GM12878 (cell line): Measurements from ENCODE around the gene TIAM1. TPM values are rescaled to one million over a fixed set of nuclear protein-coding genes. Genes with fewer than 3 reads are reported as not detected.

Experiments
- ATAC-seq: fragments of 200-7000 bp; cut with Tn5 transposase; 3 replicates; pipeline ENCODE4 v1.9.1; 2020; ENCODE audit warnings: mild to moderate bottlenecking, moderate library complexity
- BruUV-seq: library from RNA; stranded (reverse); fragments of 400-500 nt; replicated peaks from 2 replicates; lab custom pipeline; 2021; lab: Mats Ljungman, UMichigan
- CTCF ChIA-PET: fragments of 300-600 bp; sonication (Branson Sonifier 250); formaldehyde crosslinking; extraction: SDS; loops from one replicate; lab custom pipeline; 2021; ENCODE audit warnings: inconsistent platforms; lab: Yijun Ruan, JAX
- POLR2A ChIA-PET: fragments of 350-600 bp; formaldehyde crosslinking; extraction: SDS; loops from one replicate; lab custom pipeline; 2021; ENCODE audit warnings: inconsistent platforms; lab: Charles Lee
- RAD21 ChIA-PET: fragments of 300-600 bp; sonication (Branson Sonifier 250); formaldehyde crosslinking; loops from one replicate; lab custom pipeline; 2023; ENCODE audit warnings: antibody characterized with exemption; ENCODE audit not compliant: unreplicated experiment; lab: Charles Lee
- SMC1A ChIA-PET: fragments of 300-600 bp; sonication (Branson Sonifier 250); formaldehyde crosslinking; loops from one replicate; lab custom pipeline; 2023; ENCODE audit not compliant: unreplicated experiment, uncharacterized antibody; lab: Charles Lee
- DNase-seq: peaks from one replicate; pipeline ENCODE4 v3.0.0-alpha.2; 2011; ENCODE audit warnings: low read depth, low spot score
- FAIRE-seq: peaks from 3 replicates; lab custom pipeline; 2011; peaks lifted over from hg19 to GRCh38; lab: Jason Lieb, UNC
- H2AFZ ChIP-seq: 2 replicates; pipeline ENCODE4 v1.6.0; 2011; ENCODE audit warnings: low read depth, low read length, control low read depth; ENCODE audit not compliant: control insufficient read depth
- H3K27ac ChIP-seq: 2 replicates; pipeline ENCODE4 v1.5.1; 2011; ENCODE audit warnings: control low read depth; ENCODE audit not compliant: control insufficient read depth, insufficient read depth
- H3K27me3 ChIP-seq, 2 experiments: replicated peaks in 1 of 2; 2 replicates each; pipeline versions ENCODE4 v1.6.0 to v1.6.1; 2011; ENCODE audit warnings: low read length in 1 of 2; ENCODE audit not compliant: control insufficient read depth in 2 of 2, insufficient read depth in 2 of 2
- H3K36me3 ChIP-seq, 2 experiments: 2 replicates each; pipeline ENCODE4 v1.5.1; 2011; ENCODE audit warnings: low read length in 1 of 2; ENCODE audit not compliant: control insufficient read depth in 2 of 2, insufficient read depth in 2 of 2
- H3K4me1 ChIP-seq: 2 replicates; pipeline ENCODE4 v1.6.1; 2011; ENCODE audit warnings: mild to moderate bottlenecking, low read length, moderate library complexity, mixed read lengths; ENCODE audit not compliant: control insufficient read depth, insufficient read depth
- H3K4me2 ChIP-seq: 2 replicates; pipeline ENCODE4 v1.6.0; 2011; ENCODE audit warnings: control low read depth; ENCODE audit not compliant: control insufficient read depth, insufficient read depth
- H3K4me3 ChIP-seq: fragments of 200-600 bp; sonication (generic); 2 replicates; pipeline ENCODE4 v1.5.1; 2016
- H3K79me2 ChIP-seq: 2 replicates; pipeline ENCODE4 v1.6.0; 2011; ENCODE audit warnings: low read length; ENCODE audit not compliant: control insufficient read depth, insufficient read depth
- H3K9ac ChIP-seq: 2 replicates; pipeline ENCODE4 v1.8.0; 2011; ENCODE audit warnings: low read length, control low read depth, mixed read lengths; ENCODE audit not compliant: control insufficient read depth, insufficient read depth
- H3K9me3 ChIP-seq: replicated peaks from 3 replicates; pipeline ENCODE4 v1.5.1; 2011; ENCODE audit warnings: mild to moderate bottlenecking, low read length; ENCODE audit not compliant: control insufficient read depth, insufficient read depth
- H4K20me1 ChIP-seq: 2 replicates; pipeline ENCODE4 v1.6.0; 2011; ENCODE audit not compliant: control insufficient read depth, insufficient read depth
- CBX3 ChIP-seq: fragments of 200-600 bp; sonication (generic); IDR thresholded peaks from 2 replicates; pipeline ENCODE4 v1.6.1; 2016; ENCODE audit warnings: low read depth, borderline replicate concordance
- CEBPB ChIP-seq, 2 experiments: fragments of 150-350 bp in 1 of 2; IDR thresholded peaks; 2 replicates each; pipeline ENCODE4 v1.6.1; 2012 to 2014; ENCODE audit warnings: low read depth in 2 of 2, low read length in 2 of 2, borderline replicate concordance in 1 of 2, inconsistent platforms in 1 of 2
- MYB ChIP-seq: fragments of 150-350 bp; IDR thresholded peaks from 2 replicates; pipeline ENCODE4 v1.6.1; 2014; ENCODE audit warnings: mild to moderate bottlenecking, low read depth, low read length, borderline replicate concordance
- NFIC ChIP-seq: IDR thresholded peaks from 2 replicates; pipeline ENCODE4 v1.6.1; 2012; ENCODE audit warnings: low read depth, mild to moderate bottlenecking, inconsistent platforms, low read length, moderate library complexity
- PAX5 ChIP-seq: IDR thresholded peaks from 2 replicates; pipeline ENCODE4 v1.6.1; 2011; ENCODE audit warnings: low read depth, low read length, borderline replicate concordance
- POLR2A ChIP-seq: IDR thresholded peaks from 2 replicates; pipeline ENCODE4 v1.6.1; 2011; ENCODE audit warnings: low read depth, mild to moderate bottlenecking, low read length
- POU2F2 ChIP-seq: IDR thresholded peaks from 3 replicates; pipeline ENCODE4 v1.6.1; 2011; ENCODE audit warnings: low read depth, mild to moderate bottlenecking, low read length, borderline replicate concordance
- RAD51 ChIP-seq: fragments of 450-650 bp; IDR thresholded peaks from 2 replicates; pipeline ENCODE4 v1.6.1; 2016; ENCODE audit warnings: moderate library complexity, mild to moderate bottlenecking, inconsistent platforms
- SMARCA5 ChIP-seq: fragments of 450-650 bp; IDR thresholded peaks from 2 replicates; pipeline ENCODE4 v1.6.1; 2017; ENCODE audit warnings: mild to moderate bottlenecking
- SPI1 ChIP-seq: IDR thresholded peaks from 2 replicates; pipeline ENCODE4 v1.6.1; 2011; ENCODE audit warnings: low read depth, mild to moderate bottlenecking, low read length, moderate library complexity, borderline replicate concordance; ENCODE audit not compliant: insufficient read depth
- STAT1 ChIP-seq: fragments of 450-650 bp; conservative IDR thresholded peaks from 2 replicates; pipeline ENCODE4 v1.6.1; 2014; ENCODE audit warnings: antibody characterized with exemption, mild to moderate bottlenecking
- TCF12 ChIP-seq: IDR thresholded peaks from 2 replicates; pipeline ENCODE4 v1.6.1; 2011; ENCODE audit warnings: low read depth, mild to moderate bottlenecking, low read length
- WRNIP1 ChIP-seq: IDR thresholded peaks from 2 replicates; pipeline ENCODE4 v1.6.1; 2011; ENCODE audit warnings: low read depth, low read length, improper control_type of control experiment, borderline replicate concordance
- ZSCAN29 ChIP-seq: fragments of 450-650 bp; IDR thresholded peaks from 2 replicates; pipeline ENCODE4 v1.6.1; 2017; ENCODE audit warnings: mild to moderate bottlenecking, moderate library complexity
- WGBS: methylation state at CpG from one replicate; pipeline ENCODE4 v1.1.6; 2016; ENCODE audit warnings: low lambda C conversion rate; ENCODE audit not compliant: insufficient replicate concordance, insufficient coverage; ENCODE audit errors: missing lambda C conversion rate; 5-methylcytosine and 5-hydroxymethylcytosine counted together
- in situ Hi-C: fragments of 300-500 bp; cut with MboI; formaldehyde crosslinking; loops from 9 replicates; pipeline ENCODE4 v1.14.3; 2018; ENCODE audit warnings: mixed read lengths
- intact Hi-C: fragments of 100-400 bp; cut with micrococcal nuclease; formaldehyde crosslinking; loops from one replicate; pipeline ENCODE4 v1.14.2; 2022; ENCODE audit not compliant: unreplicated experiment
- polyA plus RNA-seq, 11 experiments: library from polyadenylated mRNA; depleted of rRNA in 4 of 11; unstranded in 6 of 11; stranded (reverse) in 5 of 11; fragments of >200 nt; fragmentation: Nextera tagmentation in 4 of 11; fragmentation: Illumina TruSeq in 1 of 11; extraction: Ambion mirVana in 4 of 11; extraction: Trizol in 1 of 11; gene quantifications; 1 replicate in 1 of 11; 2 replicates in 10 of 11; pipeline versions ENCODE4 v1.2.1 to v1.2.3, GENCODE V29; 2011 to 2016; ENCODE audit warnings: inconsistent platforms in 2 of 11, missing spikeins in 2 of 11, low read depth in 1 of 11
- total RNA-seq, 4 experiments: library from RNA; depleted of rRNA in 3 of 4; stranded (reverse); fragments of >200 nt in 3 of 4; fragmentation: Illumina TruSeq in 1 of 4; extraction: Trizol in 1 of 4; gene quantifications; 2 replicates each; pipeline versions ENCODE4 v1.2.1 to v1.2.3, GENCODE V29; 2013 to 2021
- TF ChIP-seq, protein P1 (sequence below): fragments of 150-350 bp; IDR thresholded peaks from 2 replicates; pipeline ENCODE4 v1.6.1; 2014; ENCODE audit warnings: mild to moderate bottlenecking, low read depth, low read length
- TF ChIP-seq, protein P2 (sequence below): fragments of 450-650 bp; IDR thresholded peaks from 2 replicates; pipeline ENCODE4 v1.6.1; 2016; ENCODE audit warnings: mild to moderate bottlenecking

TIAM1 gene
- total and polyA plus RNA-seq, 10 of the 15 experiments (the other 5 are each of a cell fraction or from before 2014, with no cell fraction given) = 0.31 to 35.9 (median 0.78) TPM

GRCh38 chr21:31137960-31138359, 206.1 kb downstream of the TIAM1 start:
- FAIRE-seq (no peak), ATAC-seq (no peak), DNase-seq (no peak)
- Histone ChIP-seq H3K9ac (no peak overlapping the region), H3K27me3 (no peaks in the 10 kb centered on the region), H3K4me1 (peaks cover 8% of the 10 kb centered on the region), H4K20me1 (no peaks in the 10 kb centered on the region), H3K27ac (no peak overlapping the region), H3K36me3 (peaks cover 0 to 1% of the 10 kb centered on the region in 2 experiments; a peak in 1 of 4 replicates), H3K79me2 (no peaks in the 10 kb centered on the region), H3K4me2 (no peak overlapping the region), H2AFZ (no peak overlapping the region), H3K9me3 (no peaks in the 10 kb centered on the region; the same call in 2 of the 3 replicates), H3K4me3 (no peak overlapping the region)
- POLR2A ChIA-PET = no interaction called here
- CTCF ChIA-PET = interaction anchor here (1.4 kb wide), 1 partner anchor 10 kb away, joined by 3 read pairs; no protein-coding TSS in a partner anchor
- in situ Hi-C loops = no loop called here
- RAD21 ChIA-PET = no interaction called here
- TF ChIP-seq, protein P1, sequence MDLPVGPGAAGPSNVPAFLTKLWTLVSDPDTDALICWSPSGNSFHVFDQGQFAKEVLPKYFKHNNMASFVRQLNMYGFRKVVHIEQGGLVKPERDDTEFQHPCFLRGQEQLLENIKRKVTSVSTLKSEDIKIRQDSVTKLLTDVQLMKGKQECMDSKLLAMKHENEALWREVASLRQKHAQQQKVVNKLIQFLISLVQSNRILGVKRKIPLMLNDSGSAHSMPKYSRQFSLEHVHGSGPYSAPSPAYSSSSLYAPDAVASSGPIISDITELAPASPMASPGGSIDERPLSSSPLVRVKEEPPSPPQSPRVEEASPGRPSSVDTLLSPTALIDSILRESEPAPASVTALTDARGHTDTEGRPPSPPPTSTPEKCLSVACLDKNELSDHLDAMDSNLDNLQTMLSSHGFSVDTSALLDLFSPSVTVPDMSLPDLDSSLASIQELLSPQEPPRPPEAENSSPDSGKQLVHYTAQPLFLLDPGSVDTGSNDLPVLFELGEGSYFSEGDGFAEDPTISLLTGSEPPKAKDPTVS = no peak
- TF ChIP-seq CBX3 (no peak), PAX5 (no peak), STAT1 (no peak), RAD51 (no peak), POLR2A (no peak), TCF12 (no peak), WRNIP1 (no peak), MYB (no peak), SPI1 (no peak), CEBPB (IDR thresholded peaks at IDR 0.05; ENCODE audit: borderline replicate concordance in 1 of 2, low read depth in 2 of 2, low read length in 2 of 2) (no peak), POU2F2 (no peak), NFIC (no peak), SMARCA5 (no peak), ZSCAN29 (no peak)
- TF ChIP-seq, protein P2, sequence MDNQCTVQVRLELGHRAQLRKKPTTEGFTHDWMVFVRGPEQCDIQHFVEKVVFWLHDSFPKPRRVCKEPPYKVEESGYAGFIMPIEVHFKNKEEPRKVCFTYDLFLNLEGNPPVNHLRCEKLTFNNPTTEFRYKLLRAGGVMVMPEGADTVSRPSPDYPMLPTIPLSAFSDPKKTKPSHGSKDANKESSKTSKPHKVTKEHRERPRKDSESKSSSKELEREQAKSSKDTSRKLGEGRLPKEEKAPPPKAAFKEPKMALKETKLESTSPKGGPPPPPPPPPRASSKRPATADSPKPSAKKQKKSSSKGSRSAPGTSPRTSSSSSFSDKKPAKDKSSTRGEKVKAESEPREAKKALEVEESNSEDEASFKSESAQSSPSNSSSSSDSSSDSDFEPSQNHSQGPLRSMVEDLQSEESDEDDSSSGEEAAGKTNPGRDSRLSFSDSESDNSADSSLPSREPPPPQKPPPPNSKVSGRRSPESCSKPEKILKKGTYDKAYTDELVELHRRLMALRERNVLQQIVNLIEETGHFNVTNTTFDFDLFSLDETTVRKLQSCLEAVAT = no peak
- SMC1A ChIA-PET = interaction anchor here (2.1 kb wide), 1 partner anchor 24 kb away, joined by 5 read pairs; no protein-coding TSS in a partner anchor
- BruUV-seq = no TSS peak
- 0% methylated on average over 1 of the region's 1 CpG for WGBS
- intact Hi-C loops = no loop called here
